Measurements from ENCODE around the gene DLG2.
"Not testable (repeated sequence)": the region's sequence is repeated elsewhere in the genome, so short reads cannot be mapped to it uniquely, and the experiment has no call there.

DLG2 gene

DNA sequence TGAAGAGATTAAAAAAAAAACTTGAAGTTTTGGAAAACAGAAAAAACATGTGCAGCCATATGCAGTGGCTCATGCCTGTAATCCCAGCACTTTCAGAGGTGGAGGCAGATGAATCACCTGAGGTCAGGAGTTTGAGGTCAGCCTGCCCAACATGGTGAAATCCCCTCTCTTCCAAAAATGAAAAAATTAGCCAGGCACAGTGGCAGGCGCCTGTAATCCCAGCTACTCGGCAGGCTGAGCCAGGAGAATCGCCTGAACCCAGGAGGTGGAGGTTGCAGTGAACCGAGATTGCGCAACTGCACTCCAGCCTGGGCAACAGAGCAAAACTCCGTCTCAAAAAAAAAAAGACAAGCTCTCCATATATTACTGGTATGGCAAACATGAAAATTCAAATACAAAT is 7.6 kb downstream of the DLG2 start:
- no peak for TF ChIP-seq CTCF (conservative IDR thresholded peaks at IDR 0.05; ENCODE audit: low read depth)
- DNase-seq (ENCODE audit: low spot score) = no peak
- ChIA-PET POLR2A (ENCODE audit: low non-redundant PET) (no interaction called here), CTCF (interaction anchor here (0.6 kb wide), 1 partner anchor 373 kb away, joined by 3 read pairs; no protein-coding TSS in a partner anchor)
- no peak overlapping the region for H3K27ac ChIP-seq

- POLR2A ChIA-PET (ENCODE audit: low non-redundant PET); DNase-seq (ENCODE audit: low spot score): not testable (repeated sequence)
Observed at GRCh38 chr11:85611643-85612042, 15.5 kb downstream of the DLG2 start.

DNA sequence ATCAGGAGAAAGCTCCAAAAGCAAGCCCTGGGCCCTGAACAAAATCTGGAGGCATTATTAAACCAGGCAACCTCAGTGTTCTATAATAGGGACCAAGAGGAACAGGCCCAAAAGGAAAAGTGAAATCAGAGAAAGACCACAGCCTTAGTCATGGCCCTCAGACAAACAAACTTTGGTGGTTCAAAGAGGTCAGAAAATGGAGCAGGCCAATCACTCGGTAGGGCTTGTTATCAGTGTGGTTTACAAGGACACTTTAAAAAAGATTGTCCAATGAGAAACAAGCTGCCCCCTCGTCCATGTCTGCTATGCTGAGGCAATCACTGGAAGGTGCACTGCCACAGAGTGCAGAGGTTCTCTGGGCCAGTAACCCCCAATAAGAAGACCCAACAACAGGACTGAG is 17.9 kb downstream of the DLG2 start:
- DNase-seq (ENCODE audit: low spot score); CTCF ChIA-PET; H3K27ac ChIP-seq; POLR2A ChIA-PET (ENCODE audit: low non-redundant PET): not testable (repeated sequence)

More at GRCh38 chr11:85611643-85612042, 15.5 kb downstream of the DLG2 start:
- CTCF ChIA-PET, H3K27ac ChIP-seq: not testable (repeated sequence)

DNA sequence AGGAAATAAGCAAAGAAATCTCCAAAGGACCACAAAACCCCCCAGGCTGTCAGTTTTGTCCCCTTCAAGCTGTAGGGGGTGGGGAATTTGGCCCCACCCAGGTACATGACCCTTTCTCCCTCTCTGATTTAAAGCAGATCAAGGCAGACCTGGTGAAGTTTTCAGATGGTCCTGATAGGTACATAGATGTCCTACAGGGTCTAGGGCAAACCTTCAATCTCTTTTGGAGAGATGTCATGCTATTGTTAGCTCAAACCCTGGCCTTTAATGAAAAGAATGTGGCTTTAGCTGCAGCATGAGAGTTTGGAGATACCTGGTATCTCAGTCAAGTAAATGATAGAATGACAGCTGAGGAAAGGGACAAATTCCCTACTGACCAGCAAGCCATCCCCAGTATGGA is 18.5 kb downstream of the DLG2 start:
- CTCF ChIA-PET; POLR2A ChIA-PET (ENCODE audit: low non-redundant PET); DNase-seq (ENCODE audit: low spot score); H3K27ac ChIP-seq: not testable (repeated sequence)

DNA sequence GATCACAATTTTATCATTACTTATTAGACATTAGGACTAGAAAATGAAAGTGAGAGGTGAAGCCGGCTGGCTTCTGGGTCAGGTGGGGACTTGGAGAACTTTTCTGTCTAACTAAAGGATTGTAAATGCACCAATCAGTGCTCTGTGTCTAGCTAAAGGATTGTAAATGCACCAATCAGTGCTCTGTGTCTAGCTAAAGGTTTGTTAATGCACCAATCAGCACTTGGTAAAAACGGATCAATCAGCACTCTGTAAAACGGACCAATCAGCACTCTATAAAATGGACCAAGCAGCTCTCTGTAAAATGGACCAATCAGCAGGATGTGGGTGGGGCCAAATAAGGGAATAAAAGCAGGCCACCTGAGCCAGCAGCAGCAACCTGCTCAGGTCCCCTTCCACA is 20.9 kb downstream of the DLG2 start:
- DNase-seq (ENCODE audit: low spot score); POLR2A ChIA-PET (ENCODE audit: low non-redundant PET); H3K27ac ChIP-seq: not testable (repeated sequence)
- CTCF ChIA-PET = interaction anchor here (0.6 to 0.7 kb wide), 2 partner anchors 695 to 1319 kb away, joined by 3 to 4 read pairs; no protein-coding TSS in a partner anchor

- TF ChIP-seq CTCF (conservative IDR thresholded peaks at IDR 0.05; ENCODE audit: low read depth) = no peak
- POLR2A ChIA-PET (ENCODE audit: low non-redundant PET) = no interaction called here
- no peak overlapping the region for H3K27ac ChIP-seq
- DNase-seq (ENCODE audit: low spot score) = no peak
- CTCF ChIA-PET = interaction anchor here (0.7 kb wide), 1 partner anchor 19 kb away, joined by 4 read pairs; no protein-coding TSS in a partner anchor
Observed at GRCh38 chr11:85603220-85603619, 23.9 kb downstream of the DLG2 start.

DNA sequence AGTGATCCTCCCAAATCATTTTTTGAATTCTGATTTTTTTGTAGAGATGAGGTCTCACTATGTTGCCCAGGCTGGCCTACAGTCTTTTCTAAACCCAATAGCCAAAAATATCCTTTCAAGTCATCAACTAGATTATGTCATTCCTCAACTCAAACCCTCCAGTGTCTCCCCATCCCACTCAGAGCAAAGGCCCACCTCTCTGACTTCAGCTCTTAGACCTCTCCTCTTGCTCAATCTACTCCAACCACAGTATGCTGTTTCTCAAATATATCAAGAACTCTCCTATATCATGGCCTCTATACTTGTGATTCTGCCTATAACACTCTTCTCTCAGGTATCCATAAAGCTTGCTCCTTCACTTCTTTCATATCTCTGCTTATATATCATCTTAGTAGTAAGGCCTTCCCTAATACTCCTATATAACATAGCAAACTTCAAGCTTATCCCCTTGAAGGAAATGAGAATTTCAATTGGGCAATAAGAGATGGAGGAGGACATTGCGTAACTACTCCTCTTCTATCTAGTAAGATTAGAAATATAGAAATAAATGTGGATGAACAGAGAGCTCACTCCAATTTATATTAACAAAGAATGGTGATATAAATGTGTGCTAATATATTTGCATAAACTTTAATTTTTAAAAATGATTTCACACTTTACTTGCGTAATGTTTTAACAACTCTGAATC is 24.5 kb downstream of the DLG2 start:
- no peak for DNase-seq (ENCODE audit: low spot score)
- ChIA-PET CTCF (no interaction called here), POLR2A (ENCODE audit: low non-redundant PET) (no interaction called here)
- no peak for TF ChIP-seq CTCF (conservative IDR thresholded peaks at IDR 0.05; ENCODE audit: low read depth)
- no peak overlapping the region for H3K27ac ChIP-seq

DNA sequence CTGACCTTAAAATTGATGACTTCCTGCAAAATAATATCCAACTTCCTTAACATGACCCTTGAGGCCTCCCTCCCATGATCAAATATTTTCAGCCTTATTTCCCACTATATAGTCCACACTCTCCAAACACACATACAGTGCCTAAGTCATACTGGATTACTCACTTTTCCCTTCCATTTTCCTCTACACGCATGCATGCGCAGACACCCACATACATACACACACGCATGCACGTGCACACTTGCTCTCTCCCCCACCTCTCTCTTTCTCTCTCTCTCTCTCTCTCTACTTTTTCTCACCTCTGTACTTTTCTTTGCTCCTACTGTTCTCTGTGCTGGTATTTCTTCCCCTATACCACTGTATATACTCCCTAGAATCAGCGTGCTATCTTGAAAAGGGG is 28.1 kb downstream of the DLG2 start:
- POLR2A ChIA-PET (ENCODE audit: low non-redundant PET) = no interaction called here

More for the DNA sequence above, 28.1 kb downstream of the DLG2 start:
- no peak for TF ChIP-seq CTCF (conservative IDR thresholded peaks at IDR 0.05; ENCODE audit: low read depth)
- CTCF ChIA-PET = no interaction called here
- H3K27ac ChIP-seq = no peak overlapping the region
- no peak for DNase-seq (ENCODE audit: low spot score)
